ENCODE results near the gene SLC25A41. TPM values are rescaled to one million over a fixed set of nuclear protein-coding genes. Genes with fewer than 3 reads are reported as not detected.
"Not testable (repeated sequence)": the region's sequence is repeated elsewhere in the genome, so short reads cannot be mapped to it uniquely, and the experiment has no call there.

The SLC25A41 gene
- polyA plus RNA-seq, 1 donor: 0.23 TPM

DNA sequence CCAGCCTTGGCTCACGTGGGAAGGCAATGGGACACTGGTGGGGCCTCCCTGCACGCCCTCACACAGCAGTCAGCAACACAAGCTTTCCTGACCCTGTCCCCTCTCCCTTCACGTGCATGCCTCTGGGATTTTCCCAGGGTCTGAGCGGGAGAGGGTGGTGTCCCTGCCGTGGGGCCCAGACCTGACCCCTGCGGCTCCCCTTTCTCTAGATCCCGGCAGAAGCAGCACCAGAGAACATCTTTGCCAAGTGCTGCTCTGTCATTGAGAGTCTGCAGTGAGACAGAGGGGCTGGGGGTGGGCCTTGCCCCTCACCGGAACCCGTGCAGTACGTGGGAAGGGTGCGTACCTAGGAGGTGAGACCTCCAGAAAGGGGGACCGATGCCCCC lies 21.5 kb downstream of the SLC25A41 start:
- no peak for DNase-seq (ENCODE audit: low read depth)

DNA sequence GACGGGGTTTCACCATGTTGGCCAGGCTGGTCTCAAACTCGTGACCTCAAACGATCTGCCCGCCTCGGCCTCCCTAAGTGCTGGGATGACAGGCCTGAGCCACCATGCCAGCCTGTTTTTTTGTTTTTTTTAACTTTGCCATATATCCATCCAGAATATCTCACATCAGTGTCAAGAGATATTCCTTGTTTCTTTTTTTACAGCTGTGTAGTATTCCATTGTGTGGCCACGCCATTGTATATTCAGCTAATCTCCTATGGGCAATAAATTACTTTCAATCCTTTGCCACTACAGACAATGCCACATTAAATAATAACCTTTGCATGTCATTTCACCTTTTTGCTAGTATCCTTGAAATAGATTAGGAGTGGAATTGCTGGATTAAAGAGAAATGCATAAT lies 24.2 kb downstream of the SLC25A41 start:
- no peak for DNase-seq (ENCODE audit: low read depth)

DNA sequence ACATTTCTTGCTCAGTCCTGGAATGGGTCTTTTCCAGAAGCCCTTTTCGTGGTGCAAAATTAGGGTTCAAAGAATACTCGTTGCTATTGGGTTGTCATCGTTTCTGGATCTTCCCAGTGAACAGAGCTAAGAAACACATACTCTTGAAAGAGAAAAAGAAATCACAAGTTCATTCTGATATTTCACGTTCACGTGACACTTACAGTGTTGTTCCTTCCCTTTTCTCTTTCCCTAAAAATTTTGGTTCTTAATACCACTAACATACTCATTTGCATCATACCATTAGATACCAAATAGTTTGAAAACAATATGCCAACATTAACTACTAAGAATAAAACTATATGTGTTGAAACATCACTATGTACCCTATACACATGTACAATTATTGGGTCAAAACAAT lies 27.2 kb downstream of the SLC25A41 start:
- DNase-seq (ENCODE audit: low read depth): no peak

DNA sequence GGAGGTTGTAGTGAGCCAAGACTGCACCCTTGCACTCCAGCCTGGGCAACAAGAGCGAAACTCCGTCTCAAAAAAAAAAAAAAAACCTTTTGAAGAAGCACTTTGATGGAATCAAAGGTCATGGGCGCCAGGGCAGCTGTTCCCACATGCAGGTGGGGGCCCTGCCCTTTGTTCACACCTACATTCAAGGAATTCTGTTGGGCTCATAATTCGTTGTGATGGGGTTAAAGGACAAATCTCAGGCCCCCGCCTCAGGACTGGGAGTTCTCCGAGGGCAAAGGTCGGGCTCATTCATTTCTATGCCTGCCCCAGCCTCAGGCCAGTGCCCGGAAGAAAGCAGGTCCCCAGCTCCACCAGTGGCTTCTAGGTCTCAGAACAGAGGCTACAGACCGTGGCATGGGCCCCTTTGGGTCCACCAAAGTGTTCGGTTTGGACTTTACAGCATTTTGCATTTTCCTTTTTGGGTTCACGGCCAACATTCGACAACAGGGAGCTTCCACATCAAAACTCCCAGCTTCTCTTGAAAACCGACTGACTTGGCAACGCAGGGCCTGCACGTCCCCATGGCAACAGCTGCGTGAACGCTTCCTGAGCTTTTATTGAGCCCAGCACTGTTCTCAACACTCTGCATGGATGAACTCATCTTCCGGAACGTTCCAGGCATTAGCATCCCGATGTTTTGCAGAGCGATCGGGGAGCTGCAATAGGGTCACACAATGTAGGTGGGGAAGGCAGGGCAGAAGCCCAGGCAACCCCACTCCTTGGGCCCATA lies 30.5 kb downstream of the SLC25A41 start:
- DNase-seq (ENCODE audit: low read depth): peak; percentile 67

GRCh38 chr19:6402058-6402457 lies 31.5 kb downstream of the SLC25A41 start:
- DNase-seq (ENCODE audit: low read depth): no peak

DNA sequence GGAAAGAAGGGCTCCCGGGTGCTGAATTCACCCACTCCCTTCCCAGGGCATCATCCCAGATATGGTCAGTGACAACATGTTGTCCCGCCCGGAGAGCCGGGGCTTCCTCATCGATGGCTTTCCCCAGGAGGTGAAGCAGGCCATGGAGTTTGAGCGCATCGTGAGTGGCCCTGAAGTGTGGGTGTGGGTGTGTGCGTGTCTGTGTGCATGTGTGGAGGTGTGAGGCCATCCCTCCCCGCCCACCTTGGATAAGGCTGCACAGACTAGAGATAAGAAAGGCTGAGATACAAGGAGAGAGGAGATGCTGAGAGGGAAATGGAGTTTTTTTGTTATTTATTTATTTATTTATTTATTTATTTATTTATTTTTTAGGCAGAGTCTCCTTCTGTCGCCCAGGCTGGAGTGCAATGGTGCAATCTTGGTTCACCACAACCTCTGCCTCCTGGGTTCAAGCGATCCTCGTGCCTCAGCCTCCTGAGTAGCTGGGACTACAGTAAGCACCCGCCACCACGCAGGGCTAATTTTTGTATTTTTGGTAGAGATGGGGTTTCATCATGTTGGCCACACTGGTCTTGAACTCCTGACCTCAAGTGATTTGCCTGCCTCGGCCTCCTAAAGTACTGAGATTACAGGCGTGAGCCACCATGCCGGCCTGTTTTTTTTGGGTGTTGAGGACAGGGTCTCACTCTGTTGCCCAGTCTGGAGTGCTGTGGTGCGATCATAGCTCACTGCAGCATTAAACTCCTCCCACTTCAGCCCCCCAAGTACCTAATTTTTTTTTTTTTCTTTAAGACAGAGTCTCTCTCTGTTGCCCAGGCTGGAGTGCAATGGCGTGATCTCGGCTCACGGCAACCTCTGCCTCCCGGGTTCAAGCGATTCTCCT lies 33.3 kb downstream of the SLC25A41 start:
- not testable (repeated sequence) for DNase-seq (ENCODE audit: low read depth)

GRCh38 chr19:6396305-6396704 lies 37.3 kb downstream of the SLC25A41 start:
- no peak for DNase-seq (ENCODE audit: low read depth)

GRCh38 chr19:6394831-6395230 lies 38.7 kb downstream of the SLC25A41 start:
- DNase-seq (ENCODE audit: low read depth): no peak

- DNase-seq (ENCODE audit: low read depth): no peak
Measured at GRCh38 chr19:6393983-6394412, 39.6 kb downstream of the SLC25A41 start.

DNA sequence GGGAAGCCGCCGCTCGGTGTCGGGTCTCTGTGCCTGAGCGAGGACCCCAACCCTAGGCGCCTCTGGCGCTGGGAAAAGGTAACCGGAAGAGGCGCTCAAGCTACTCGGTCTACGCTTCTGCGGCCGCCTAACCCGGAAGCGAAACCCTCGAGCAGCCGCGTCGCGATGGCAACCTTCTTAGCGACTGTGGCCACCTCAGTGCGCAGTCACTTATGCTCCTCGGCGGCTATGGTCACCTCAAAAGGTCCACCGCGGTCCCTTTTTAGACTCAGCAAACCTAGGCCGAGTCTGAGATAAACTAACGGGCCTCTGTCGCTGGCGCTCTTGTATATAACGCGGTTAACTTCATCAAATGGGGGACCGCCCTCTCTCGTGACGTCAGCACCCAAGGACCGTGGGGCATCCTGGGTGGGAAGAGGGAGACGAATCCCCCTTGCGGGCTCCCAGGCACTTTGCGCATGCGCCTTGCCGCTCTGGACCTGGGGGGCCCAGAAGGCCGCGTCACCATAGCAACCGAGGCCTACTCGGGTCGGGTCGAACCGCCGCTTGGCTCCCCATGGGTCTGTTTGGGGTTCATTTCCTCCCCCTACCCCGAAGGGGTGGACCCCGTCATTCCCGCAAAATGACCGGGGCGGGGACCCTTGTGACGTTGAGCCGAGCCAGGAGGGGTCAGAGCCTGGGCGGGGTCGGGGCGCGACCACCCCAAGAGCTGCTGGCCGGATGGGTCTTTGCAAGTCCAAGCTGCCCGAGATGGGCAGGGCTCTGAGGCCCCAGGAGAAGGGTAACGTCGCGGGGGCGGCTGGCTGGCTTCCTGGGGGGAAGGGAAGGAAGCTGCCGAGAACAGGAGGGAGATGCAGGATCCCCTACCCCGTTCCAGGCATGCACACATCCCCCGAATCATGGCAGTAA lies 40.2 kb downstream of the SLC25A41 start, which contains the start of gene GTF2F1:
GTF2F1 (minus strand) TSS at position 91 of the 909 bp plus-strand sequence. CDS start 169 bp downstream, outside the sequence.
- peak; percentile 89 for DNase-seq (ENCODE audit: low read depth)

- no peak for DNase-seq (ENCODE audit: low read depth)
Measured at GRCh38 chr19:6392221-6393073, 41.1 kb downstream of the SLC25A41 start.

- DNase-seq (ENCODE audit: low read depth): no peak
Measured at GRCh38 chr19:6387372-6387771, 46.2 kb downstream of the SLC25A41 start.

DNA sequence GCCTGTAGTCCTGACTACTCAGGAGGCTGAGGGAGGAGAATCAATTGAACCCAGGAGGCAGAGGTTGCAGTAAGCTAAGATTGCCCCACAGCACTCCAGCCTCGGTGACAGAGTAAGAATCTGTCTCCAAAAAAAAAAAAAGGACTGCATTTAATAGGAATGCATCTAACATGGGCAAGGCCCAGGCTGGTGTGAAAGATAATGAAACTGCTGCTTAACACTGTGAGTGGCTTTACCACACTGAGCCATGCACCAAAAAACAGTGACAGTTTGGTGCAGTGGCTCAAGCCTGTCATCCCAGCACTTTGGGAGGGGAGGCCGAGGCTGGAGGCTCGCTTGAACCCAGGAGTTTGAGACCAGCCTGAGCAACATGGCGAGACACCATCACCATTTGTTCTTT lies 49.2 kb downstream of the SLC25A41 start:
- no peak for DNase-seq (ENCODE audit: low read depth)

DNA sequence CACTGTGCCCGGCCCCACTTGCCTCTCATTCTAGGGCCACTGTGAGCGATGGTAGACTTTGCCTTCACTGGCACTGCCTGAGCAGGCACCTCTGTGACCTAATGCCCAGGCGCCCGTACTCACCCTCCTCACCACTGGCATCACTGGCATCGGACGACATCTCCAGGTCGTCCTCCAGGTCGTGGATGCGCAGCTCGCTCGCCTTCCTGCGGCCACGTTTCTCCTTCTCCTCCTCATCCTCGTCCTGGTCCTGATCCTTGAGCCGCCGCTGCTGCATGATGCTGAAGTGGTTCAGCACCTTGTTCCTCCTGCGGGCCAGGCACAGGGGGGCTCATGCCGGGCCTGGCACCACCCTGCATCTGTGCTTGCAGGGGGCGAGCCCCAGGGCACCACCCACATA lies 50.4 kb downstream of the SLC25A41 start:
- DNase-seq (ENCODE audit: low read depth): no peak

DNA sequence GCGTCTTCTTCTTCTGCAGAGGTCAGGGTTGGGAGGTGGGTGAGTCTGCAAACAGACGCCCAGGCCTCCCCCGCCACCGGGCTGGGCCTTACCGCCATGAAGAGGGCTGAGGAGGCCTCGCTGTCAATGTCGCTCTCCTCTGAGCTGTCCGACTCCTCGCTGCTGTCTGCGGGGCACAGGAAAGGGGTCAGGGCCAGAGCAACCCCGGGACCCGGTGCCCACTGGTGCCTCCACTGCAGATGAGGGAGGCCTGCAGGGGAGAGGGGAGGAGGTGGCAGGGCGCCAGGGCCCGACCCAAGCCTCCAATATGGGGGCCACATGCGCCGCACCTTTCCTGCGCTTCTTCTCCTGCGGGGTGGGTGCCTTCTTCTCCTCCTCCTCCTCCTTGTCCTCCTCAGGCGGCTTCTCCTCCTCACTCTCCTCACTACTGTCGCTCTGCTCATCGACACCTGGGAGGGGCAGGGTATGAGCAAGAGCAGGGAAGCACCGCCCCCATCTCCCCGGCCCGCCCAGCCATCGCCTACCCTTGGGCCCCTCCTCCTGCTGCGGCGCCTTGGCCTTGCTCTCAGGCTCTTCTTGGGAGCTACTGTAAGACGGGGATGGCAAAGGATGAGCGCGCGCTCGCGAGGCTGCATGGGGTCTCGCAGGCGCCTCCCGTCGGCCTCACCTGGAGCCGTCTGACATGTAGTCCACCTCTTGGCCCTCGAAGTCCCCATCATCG lies 52.4 kb downstream of the SLC25A41 start:
- no peak for DNase-seq (ENCODE audit: low read depth)

- no peak for DNase-seq (ENCODE audit: low read depth)
Measured at GRCh38 chr19:6379744-6380143, 53.8 kb downstream of the SLC25A41 start.

GRCh38 chr19:6378486-6378885 lies 55.1 kb downstream of the SLC25A41 start:
- DNase-seq (ENCODE audit: low read depth): no peak

DNA sequence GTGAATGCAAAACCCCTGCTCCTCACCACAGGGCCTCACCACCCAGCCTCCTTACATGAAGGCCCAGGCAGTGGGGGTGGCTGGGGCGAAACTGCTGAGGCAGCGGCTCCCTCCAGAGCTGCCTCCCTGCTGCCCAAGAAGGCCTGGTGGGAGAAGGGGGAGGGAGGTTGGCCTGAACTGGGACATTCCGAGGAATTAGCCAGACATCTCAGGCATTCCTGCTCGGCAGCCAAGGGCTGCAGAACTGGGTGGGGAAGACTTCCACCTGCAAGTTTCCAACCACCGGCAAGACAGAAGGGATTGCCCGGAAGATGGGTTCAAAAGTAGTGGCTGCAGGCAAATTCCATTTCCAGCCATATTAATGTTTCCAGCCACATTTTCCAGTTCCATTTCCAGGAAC lies 55.5 kb downstream of the SLC25A41 start:
- DNase-seq (ENCODE audit: low read depth): no peak

- DNase-seq (ENCODE audit: low read depth): no peak
Measured at GRCh38 chr19:6376512-6377190, 56.9 kb downstream of the SLC25A41 start.

All from forelimb muscle (tissue), 1 donor.